AG09309 (cell line): ENCODE measurements around the gene C20orf204.

Source experiments
- DNase-seq: peaks from one replicate; pipeline ENCODE4 v3.0.0-alpha.2; 2010; ENCODE audit warnings: low read depth
- H3K4me3 ChIP-seq: 2 replicates; pipeline ENCODE4 v1.5.1; 2011; ENCODE audit warnings: mild to moderate bottlenecking, low read depth, low read length, moderate library complexity; ENCODE audit not compliant: control insufficient read depth
- TF ChIP-seq, protein P1 (sequence below): IDR thresholded peaks from 2 replicates; pipeline ENCODE4 v1.5.1; 2011; ENCODE audit warnings: mild to moderate bottlenecking, low read depth, low read length, inconsistent platforms; ENCODE audit not compliant: insufficient read depth, control insufficient read depth; ENCODE audit errors: missing control alignments

The C20orf204 gene

DNA sequence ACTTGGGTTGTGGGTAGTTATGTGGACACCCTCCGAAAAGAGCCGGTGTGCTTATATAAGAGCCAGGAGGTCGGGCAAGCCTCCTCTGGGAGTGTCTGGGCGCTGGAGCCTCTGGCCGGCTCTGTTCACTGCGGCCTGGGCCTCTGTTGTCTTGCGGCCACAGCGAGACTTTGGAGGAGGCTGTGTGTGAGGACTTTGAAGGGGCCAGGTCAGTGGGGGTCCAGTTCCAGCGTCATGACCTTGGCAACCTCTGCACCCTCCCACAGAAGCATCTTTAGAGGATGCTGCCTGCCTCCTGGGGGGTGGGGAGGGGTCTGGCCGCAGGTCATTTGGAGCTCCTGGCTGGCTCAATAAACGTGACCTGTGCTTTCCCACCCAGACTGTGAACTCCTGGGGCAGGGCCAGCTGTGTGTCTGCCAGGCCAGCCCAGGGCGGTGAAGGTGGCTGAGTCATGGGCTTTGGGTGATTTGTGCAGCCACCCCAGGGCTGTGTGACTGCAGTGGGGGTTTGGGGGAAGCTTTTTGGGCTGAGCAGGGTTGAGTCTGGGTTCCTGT lies 28.2 kb downstream of the C20orf204 start:
- no peak for DNase-seq
- peak overlapping the region; percentile 68 for H3K4me3 ChIP-seq
- TF ChIP-seq, protein P1, sequence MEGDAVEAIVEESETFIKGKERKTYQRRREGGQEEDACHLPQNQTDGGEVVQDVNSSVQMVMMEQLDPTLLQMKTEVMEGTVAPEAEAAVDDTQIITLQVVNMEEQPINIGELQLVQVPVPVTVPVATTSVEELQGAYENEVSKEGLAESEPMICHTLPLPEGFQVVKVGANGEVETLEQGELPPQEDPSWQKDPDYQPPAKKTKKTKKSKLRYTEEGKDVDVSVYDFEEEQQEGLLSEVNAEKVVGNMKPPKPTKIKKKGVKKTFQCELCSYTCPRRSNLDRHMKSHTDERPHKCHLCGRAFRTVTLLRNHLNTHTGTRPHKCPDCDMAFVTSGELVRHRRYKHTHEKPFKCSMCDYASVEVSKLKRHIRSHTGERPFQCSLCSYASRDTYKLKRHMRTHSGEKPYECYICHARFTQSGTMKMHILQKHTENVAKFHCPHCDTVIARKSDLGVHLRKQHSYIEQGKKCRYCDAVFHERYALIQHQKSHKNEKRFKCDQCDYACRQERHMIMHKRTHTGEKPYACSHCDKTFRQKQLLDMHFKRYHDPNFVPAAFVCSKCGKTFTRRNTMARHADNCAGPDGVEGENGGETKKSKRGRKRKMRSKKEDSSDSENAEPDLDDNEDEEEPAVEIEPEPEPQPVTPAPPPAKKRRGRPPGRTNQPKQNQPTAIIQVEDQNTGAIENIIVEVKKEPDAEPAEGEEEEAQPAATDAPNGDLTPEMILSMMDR, result no peak

- TF ChIP-seq, protein P1, result no peak
- no peak for DNase-seq
- H3K4me3 ChIP-seq, result no peak overlapping the region
Measured at GRCh38 chr20:64065062-64065973, 29.3 kb downstream of the C20orf204 start.

- TF ChIP-seq, protein P1, result no peak
- peak; percentile 37 for DNase-seq
- H3K4me3 ChIP-seq, result no peak overlapping the region
Measured at GRCh38 chr20:64065974-64066343, 30.0 kb downstream of the C20orf204 start.

- DNase-seq, result no peak
- TF ChIP-seq, protein P1, result no peak
- H3K4me3 ChIP-seq, result no peak overlapping the region
Measured at GRCh38 chr20:64067005-64067632, 31.1 kb downstream of the C20orf204 start.

DNA sequence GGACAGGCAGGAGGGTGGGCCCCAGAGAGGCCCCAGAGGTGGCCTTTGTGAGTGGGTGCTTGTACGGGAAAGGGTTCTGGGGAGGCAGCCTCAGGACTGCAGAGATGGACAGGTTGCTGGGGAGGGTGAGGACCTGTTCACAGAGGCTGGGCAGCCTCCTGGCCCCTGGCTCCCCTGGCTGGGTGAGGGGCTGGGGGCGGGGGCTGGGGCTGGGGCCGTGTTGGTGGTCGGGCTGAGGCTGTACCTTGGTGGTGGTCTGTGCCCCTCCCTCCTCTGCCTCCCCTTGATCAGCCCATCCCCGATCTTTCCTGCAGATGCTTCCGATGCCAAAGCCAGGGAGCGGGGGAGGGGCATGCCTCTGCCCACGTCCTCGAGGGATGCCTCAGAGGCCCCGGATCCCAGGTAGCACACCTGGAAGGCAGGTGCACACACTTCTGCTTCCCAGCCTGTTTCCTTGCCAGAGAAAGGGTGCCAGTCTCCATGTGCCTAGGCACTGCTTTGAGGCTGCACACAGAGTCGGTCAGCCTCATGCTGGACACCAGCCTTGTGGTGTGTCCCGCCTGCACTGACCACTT lies 31.8 kb downstream of the C20orf204 start:
- no peak for DNase-seq
- TF ChIP-seq, protein P1, result no peak
- H3K4me3 ChIP-seq, result no peak overlapping the region

- TF ChIP-seq, protein P1, result no peak
- no peak for DNase-seq
- H3K4me3 ChIP-seq, result no peak overlapping the region
Measured at GRCh38 chr20:64068386-64069208, 32.6 kb downstream of the C20orf204 start.
